Measurements from ENCODE around the gene ADSS1.

The ADSS1 gene

GRCh38 chr14:104734051-104734587 is 10.1 kb downstream of the ADSS1 start:
- no peak for DNase-seq (ENCODE audit: low read depth in 2 of 2)

GRCh38 chr14:104734601-104734990 is 10.6 kb downstream of the ADSS1 start:
- no peak for DNase-seq (ENCODE audit: low read depth in 2 of 2)

GRCh38 chr14:104734991-104735779 is 11.2 kb downstream of the ADSS1 start:
- DNase-seq (ENCODE audit: low read depth in 2 of 2): no peak

- DNase-seq (ENCODE audit: low read depth in 2 of 2): no peak
Observed at GRCh38 chr14:104735830-104736642, 12.0 kb downstream of the ADSS1 start.

GRCh38 chr14:104738375-104739019 is 14.5 kb downstream of the ADSS1 start:
- no peak for DNase-seq (ENCODE audit: low read depth in 2 of 2)

- no peak for DNase-seq (ENCODE audit: low read depth in 2 of 2)
Observed at GRCh38 chr14:104739026-104739425, 15.0 kb downstream of the ADSS1 start.

- no peak for DNase-seq (ENCODE audit: low read depth in 2 of 2)
Observed at GRCh38 chr14:104739546-104740516, 15.8 kb downstream of the ADSS1 start.

- no peak for DNase-seq (ENCODE audit: low read depth in 2 of 2)
Observed at GRCh38 chr14:104741108-104741802, 17.2 kb downstream of the ADSS1 start.

- DNase-seq (ENCODE audit: low read depth in 2 of 2): no peak
Observed at GRCh38 chr14:104741803-104742251, 17.8 kb downstream of the ADSS1 start.

GRCh38 chr14:104742586-104743455 is 18.8 kb downstream of the ADSS1 start:
- DNase-seq (ENCODE audit: low read depth in 2 of 2): no peak

GRCh38 chr14:104743461-104744380 is 19.7 kb downstream of the ADSS1 start:
- no peak for DNase-seq (ENCODE audit: low read depth in 2 of 2)

- DNase-seq (ENCODE audit: low read depth in 2 of 2): no peak
Observed at GRCh38 chr14:104744484-104744883, 20.5 kb downstream of the ADSS1 start.

- no peak for DNase-seq (ENCODE audit: low read depth in 2 of 2)
Observed at GRCh38 chr14:104745431-104745830, 21.4 kb downstream of the ADSS1 start.

GRCh38 chr14:104746071-104746545 is 22.1 kb downstream of the ADSS1 start:
- no peak for DNase-seq (ENCODE audit: low read depth in 2 of 2)

GRCh38 chr14:104746934-104747481 is 23.0 kb downstream of the ADSS1 start:
- no peak for DNase-seq (ENCODE audit: low read depth in 2 of 2)

GRCh38 chr14:104747876-104748275 is 23.8 kb downstream of the ADSS1 start:
- DNase-seq (ENCODE audit: low read depth in 2 of 2): no peak

- no peak for DNase-seq (ENCODE audit: low read depth in 2 of 2)
Observed at GRCh38 chr14:104749111-104749649, 25.2 kb downstream of the ADSS1 start.
